Activated CD8-positive, alpha-beta memory T cell treated with anti-CD3 and anti-CD28 coated beads, Interleukin-2, amount 50 U/mL, for 4 hours (primary cell): Measurements from ENCODE around the gene HCST.
A peak's percentile ranks its signal among the peaks of the same experiment; 100 is the strongest.
"Not testable (repeated sequence)": the region's sequence is repeated elsewhere in the genome, so short reads cannot be mapped to it uniquely, and the experiment has no call there.

Experiments used
- DNase-seq: peaks from one replicate; pipeline ENCODE4 v3.0.0-alpha.2; 2020

The HCST gene

DNA sequence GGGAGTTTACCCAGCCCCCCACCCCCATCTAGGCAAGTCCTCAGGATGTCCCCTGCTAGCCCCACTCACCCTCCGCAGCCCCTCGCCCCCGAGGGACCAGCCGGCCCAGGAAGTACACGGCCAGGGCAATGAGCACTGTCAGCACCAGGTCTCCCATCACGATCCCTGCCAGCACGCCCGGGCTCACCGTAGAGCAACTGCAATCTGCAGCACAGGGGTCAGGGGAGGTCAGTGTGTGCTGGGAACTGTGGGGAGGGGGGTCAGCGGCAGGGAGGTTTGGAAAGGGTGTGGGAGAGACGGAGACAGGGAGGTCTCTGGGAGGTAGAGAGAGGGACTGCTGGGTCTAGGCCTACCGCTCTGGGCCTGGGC is 5.0 kb downstream of the HCST start:
- no peak for DNase-seq

DNA sequence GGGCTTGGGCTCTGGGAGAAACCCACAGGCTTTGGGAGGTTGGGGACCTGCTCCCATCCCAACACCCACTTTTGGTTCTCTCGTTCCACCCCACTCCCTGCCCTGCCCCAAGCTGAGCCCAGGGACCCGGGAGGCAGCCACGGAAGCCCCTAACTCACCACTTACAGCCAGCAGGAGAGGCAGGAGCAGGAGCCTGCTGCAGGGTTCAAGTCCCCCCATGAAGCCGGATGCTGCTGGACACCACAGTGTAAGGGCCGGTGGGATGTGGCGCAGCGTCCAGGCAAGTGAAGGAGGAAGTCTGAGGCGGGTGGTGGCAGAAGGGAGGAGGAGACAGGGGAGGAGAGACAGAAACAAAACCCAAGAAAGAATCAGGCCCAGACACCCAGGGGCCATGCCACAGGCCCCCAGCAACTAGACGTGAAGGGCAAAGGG is 5.7 kb downstream of the HCST start, which contains the start of gene TYROBP:
Gene TYROBP (minus strand): TSS at position 286 of the 432 bp plus-strand sequence. CDS start 67 bp downstream, at position 219.
- no peak for DNase-seq

DNA sequence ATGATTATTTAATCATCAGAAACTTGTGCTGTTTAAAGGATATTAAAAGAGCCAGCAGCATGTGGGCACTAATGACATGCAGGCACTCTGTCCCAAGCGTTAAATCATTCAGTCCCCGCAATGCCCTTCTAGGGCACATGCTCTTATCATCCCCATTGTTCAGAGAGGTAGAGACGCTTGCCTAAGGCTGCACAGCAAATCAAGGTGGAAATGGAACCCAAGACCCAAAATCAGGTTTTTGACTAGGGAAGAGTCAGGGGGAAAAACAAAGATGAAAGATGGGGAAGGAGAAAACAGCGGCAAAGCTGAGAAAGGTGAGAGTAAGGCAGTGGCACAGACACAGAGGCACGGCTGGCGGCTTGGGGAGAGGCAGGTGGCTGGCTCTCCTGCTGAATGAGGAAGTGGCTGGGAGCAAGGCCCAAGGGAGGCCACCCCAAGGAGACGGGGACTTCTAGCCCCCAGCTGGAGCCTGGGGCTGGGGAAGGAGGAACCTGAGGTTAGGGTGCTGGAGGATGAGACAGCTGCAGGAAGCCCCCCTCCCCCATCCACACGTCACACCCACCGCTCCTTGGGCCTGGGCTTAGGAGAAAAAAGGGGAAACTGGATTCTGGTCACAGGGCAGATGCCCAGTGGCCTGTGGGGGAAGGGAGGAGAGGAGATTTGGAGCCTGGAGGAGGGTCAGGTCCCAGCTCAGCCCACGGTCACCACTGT is 6.8 kb downstream of the HCST start:
- DNase-seq: no peak

DNA sequence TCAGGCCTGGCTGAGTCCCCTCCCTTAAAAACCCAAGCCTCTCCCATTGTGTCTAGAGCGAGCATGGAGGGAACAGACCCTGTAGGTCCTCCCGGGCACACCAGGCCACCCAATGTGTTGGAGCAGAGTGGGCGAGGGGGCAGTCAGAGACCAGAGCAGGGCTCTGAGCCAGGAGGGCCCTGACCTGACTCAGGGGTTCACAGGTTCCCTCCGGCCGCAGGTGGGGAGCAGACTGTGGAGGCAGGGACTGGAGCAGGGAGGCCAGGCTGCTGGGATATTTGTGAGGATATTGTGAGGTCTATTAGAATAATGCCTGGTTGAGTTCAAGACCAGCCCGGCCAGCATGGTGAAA is 7.3 kb downstream of the HCST start:
- DNase-seq: no peak

DNA sequence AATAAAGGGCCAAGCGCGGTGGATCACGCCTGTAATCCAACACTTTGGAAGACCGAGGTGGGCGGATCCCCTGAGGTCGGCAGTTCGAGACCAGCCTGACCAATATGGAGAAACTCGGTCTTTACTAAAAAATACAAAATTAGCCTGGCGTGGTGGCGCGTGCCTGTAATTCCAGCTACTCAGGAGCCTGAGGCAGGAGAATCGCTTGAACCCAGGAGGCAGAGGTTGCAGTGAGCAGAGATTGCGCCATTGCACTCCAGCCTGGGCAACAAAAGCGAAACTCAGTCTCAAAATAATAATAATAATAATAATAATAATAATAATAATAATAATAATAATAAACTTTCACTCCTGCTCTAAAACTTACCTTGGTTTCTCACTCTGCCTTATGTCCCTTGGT is 8.0 kb downstream of the HCST start:
- DNase-seq: not testable (repeated sequence)

DNA sequence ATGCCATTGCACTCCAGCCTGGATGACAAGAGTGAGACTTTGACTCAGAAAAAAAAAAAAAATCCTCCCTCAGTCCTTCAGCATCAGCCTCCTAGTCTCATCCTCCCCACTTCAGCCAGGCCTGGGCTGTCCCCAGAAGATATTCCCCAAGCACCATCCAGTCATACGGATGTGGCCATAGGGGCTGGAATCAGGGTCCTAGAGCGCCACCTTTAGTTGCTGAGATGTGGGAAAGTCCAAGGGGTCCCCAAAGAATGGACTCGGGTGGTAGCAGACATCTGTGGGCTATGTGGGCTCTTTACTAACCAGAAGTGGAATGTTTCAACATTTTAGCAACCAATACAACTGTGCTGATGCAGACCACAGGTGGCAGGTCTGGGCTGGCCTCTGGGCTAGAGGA is 8.8 kb downstream of the HCST start:
- no peak for DNase-seq

DNA sequence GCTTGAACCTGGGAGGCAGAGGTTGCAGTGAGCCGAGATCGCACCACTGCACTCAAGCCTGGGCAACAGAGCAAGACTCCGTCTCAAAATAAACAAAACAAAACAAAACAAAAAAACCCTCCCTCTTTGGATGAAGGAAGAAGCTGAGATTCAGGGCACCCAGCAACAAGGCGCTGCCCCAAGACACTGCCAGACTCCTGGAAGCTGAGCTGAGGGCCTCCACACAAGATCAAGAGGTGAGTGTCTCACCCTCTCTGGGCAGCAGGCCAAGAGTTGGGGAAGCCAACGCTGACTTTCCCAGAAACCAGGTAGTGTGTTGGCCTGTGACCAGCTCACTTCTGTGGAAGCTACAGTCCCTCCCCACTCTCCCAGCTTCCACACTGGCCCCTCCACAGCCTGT is 9.5 kb downstream of the HCST start:
- DNase-seq: no peak

DNA sequence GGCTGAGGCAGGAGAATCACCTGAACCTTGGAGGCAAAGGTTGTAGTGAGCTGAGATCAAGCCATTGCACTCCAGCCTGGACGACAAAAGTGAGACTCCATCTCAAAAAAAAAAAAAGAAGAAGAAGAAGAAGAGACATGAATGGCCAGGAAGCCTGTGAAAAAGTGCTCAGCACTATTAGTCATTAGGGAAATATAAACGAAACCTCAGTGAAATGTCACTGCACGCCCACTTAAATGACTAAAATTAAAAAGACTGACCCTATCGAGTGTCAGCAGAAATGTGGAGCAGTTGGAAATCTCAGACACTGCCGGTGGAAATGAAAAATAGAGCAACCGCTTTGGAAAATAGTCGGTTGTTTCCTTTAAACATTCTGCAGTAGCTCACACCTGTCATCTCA is 11.3 kb downstream of the HCST start:
- DNase-seq: no peak

DNA sequence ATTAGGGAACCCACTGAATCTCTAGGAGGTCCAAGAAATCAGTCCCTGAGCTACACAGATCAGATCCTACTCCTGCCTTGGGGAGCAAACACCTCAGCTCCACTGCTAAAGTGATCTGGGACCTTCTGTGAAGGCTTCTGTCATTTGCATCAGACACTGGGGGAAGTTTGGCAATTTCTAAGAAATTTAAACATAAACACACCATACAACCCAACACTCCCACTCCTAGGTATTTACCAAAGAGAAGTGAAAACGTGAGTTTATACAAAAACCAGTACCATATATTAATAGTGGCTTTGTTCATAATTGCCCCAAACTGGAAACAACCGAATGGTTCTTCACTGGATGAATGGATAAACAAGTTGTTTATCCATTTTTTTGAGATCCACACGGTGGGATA is 13.1 kb downstream of the HCST start:
- DNase-seq: no peak

DNA sequence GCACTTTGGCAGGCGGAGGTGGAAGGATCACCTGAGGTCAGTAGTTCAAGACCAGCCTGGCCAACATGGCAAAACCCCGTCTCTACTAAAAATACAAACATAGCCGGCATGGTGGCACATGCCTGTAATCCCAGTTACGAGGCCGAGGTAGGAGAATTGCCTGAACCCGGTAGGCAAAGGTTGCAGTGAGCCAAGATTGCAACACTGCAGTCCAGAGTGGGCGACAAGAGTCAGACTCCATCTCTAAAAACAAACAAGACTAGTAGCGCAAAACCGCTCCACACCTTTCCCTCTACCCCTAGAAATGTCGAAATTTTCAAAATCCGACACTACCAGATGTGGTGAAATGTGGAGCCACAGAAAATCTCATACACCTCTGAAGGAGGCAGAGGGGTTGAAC is 17.0 kb downstream of the HCST start:
- DNase-seq: no peak

DNA sequence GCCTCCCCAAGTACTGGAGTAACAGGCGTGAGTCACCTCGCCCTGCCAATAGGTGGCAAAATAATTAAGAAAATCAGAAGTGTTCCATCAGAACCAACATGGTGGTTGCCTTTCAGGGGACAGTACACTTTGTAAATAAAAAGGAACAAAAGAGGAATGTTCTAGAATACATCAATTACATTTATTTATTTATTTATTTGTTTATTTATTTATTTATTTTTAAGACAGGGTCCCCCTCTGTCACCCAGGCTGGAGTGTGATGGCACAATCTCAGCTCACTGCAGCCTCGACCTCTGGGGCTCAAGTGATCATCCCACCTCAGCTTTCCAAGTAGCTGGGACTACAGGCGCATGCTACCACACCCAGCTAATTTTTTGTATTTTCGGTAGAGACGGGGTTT is 18.7 kb downstream of the HCST start:
- no peak for DNase-seq

DNA sequence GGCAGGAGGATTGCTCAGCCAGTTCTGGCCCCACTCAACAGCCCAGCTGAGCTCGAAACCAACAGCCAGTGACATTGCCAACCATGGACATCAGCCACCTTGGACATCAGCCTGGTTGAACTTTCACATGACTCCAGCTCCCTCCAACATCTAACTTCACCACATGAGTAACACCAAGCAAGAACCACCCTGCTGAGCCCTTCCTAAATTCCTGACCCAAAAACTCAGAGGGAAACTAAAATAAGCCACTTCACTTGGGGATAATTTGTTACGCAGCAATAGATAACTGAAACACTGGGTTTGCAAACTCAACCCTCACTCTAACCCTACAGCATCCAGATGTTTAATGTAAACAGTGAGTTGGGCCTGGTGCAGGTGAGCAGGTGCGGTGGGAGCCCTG is 23.2 kb downstream of the HCST start:
- no peak for DNase-seq

DNA sequence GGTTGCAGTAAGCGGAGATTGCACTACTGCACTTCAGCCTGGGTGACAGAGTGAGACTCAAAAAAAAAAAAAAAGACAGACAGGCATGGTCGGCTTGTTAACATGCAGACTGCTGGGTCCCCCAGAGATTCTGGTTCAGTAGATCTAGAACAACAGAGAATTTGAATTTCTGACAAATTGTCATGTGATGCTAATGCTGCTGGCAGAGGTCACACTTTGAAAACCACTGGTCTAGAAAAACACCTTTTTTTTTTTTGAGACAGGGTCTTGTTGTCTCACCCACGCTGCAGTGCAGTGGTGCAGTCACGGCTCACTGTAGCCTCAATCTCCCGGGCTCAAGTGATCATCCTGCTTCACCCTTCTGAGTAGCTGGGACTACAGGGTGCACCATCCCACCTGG is 26.2 kb downstream of the HCST start:
- no peak for DNase-seq

DNA sequence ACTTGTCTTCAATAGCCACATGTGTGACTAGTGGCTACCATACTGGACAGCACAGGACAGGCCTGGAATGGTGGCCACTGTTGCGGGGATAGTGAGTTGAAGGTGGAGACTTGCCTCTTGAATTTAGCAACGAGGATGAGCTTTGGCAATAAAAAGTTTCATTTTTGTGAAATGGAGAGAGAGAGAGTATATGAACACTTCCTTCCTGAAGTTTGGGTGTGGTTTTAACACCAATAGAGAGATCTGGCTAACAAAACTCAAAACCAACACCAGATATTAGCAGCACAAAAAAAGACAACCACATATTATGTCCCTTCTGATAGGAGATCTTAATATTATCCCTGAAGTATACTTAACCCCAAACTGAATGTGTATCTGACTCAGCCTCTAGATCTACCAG is 27.5 kb downstream of the HCST start:
- DNase-seq: no peak

DNA sequence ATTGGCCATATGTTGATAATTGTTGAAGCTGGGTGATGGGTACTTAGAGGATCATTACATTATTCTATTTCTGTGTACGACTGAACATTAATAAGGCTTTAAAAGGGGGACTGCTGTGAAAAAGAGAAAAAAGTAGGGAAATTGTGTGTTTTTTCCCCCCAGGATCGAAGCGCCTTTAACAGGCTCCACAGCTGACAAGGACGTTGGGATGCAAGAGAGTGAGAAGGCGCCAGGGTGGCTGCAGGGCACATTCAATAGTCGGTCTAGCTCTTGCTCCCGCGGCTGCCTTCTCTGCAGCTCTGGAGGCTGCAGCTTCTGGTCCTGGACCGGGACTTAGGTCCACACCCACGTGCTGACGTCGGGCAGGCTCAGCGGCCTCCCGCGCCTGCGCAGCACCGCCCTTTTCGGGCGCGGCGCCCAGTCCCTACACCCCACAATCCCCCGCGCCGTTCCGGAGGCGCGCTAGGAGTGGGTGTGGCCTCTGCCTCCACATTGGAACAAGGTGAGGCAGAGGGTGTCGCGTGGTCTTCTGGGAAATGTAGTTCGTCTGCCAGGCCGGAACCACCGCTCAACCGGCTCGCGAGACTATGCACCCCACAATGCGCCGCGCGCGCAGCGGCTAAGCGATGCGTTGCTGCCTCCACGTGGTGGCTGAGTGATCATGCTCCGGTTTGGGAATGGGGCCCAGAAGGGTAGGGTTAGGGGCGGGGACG is 29.0 kb downstream of the HCST start:
- DNase-seq: peak; percentile 99

DNA sequence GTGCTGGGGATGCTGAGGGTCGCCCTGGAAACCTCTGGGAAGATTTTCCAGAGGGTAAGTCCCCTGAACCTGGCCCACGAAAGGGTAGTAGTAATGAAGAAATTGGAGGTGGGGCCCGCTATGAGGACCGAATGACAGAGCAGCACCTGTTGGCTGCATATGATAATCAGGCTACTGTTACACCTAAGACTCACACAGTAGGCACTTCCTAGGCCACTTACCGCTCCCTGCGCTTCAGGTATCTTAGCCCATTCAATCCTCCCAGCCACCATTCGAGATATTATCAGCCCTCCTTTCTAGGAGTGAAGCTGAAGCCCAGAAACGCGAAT is 29.5 kb downstream of the HCST start:
- DNase-seq: no peak

DNA sequence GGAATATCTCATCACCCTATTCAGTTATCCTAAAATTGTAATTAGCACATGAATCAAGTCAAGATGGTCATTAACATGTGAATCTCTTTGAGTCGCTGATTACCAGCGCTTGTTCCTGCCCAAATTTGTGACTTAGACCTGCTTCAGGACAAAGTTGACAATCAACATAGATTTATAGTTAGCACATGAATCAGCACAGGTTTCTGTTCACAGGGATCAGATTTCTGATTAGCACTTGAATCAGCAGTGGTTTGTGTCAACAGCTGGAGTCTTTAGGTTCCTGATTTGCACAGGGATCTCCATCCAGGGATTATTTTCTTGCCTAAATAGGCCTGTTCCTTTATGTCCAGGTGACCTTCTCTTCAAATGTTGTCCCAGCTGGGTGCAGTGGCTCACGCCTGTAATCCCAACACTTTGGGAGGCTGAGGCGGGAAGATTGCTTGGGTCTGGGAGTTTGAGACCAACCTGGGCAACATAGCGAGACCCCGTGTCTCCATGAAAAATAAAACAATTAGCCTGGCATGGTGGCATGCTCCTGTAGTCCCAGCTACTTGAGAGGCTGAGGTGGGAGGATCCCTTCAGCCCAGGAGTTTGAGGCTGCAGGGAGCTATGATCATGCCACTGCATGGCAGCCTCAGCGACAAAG is 30.1 kb downstream of the HCST start:
- DNase-seq: no peak

DNA sequence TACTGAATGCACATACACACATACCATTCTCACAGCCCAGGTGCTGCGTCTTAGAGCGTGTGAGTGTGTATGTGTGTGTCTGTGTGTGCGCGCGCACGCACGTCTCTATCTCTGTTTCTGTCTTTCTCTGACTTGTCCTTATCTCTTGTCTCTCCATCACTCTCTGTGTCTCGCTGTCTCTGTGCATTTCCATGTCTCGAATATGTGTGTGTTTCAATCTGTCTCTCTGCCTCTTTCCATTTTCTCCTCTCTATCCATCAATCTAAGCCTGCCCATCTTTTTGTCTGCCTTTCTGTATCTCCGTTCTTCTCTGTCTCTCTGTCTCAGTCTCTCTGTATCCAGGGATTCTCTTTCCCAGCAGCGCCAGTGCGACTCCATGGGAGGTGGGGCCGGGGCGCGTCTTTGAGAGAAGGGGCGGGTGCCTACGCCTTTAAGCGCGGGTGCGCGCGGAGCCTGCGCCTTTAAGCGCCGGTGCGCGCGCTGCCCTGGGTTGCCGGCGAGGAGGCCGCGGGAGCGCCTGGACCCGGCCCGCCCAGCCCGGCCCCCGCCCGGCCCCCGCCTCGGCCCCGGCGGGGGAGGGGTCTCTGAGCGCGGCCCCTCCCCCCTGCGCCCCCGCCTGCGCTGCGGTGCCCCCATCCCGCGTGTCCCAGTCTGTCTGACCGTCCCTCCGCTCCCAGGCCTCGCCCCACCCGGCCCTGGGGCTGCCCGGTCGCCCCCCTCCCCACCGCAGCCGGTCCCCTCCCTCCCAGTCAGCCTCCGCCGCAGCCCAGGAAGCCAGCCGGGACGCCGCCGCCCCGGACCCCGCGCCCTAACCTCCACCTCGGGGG is 33.8 kb downstream of the HCST start, which contains the start of gene LRFN3:
Gene LRFN3 (plus strand): TSS at position 464 of the 827 bp plus-strand sequence. CDS start 3,052 bp downstream, outside the sequence.
- peak; percentile 63 for DNase-seq

DNA sequence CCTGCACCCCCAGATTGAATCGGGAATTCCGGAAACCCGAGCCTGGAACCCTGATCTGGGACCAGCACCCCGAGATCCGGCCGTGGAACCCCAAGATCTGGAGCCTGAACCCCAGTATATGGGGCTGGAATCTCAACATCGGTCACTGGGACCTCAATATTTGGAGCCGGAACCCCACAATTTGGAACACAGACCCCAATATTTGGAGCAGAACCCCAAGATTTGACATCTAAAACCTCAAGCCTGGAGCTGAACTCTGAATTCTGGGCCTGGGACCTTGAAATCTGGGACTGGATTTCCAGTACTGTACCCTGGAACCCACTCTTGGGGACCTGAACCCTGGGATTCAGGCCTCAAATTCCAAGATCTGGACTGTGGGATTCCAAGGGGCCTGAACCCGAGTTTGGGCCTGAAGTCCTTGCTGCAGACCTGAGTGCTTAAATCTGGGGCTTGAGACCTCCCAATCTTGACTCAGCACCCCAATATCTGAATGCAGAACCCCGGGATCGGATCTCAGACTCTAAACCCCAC is 34.5 kb downstream of the HCST start:
- no peak for DNase-seq

DNA sequence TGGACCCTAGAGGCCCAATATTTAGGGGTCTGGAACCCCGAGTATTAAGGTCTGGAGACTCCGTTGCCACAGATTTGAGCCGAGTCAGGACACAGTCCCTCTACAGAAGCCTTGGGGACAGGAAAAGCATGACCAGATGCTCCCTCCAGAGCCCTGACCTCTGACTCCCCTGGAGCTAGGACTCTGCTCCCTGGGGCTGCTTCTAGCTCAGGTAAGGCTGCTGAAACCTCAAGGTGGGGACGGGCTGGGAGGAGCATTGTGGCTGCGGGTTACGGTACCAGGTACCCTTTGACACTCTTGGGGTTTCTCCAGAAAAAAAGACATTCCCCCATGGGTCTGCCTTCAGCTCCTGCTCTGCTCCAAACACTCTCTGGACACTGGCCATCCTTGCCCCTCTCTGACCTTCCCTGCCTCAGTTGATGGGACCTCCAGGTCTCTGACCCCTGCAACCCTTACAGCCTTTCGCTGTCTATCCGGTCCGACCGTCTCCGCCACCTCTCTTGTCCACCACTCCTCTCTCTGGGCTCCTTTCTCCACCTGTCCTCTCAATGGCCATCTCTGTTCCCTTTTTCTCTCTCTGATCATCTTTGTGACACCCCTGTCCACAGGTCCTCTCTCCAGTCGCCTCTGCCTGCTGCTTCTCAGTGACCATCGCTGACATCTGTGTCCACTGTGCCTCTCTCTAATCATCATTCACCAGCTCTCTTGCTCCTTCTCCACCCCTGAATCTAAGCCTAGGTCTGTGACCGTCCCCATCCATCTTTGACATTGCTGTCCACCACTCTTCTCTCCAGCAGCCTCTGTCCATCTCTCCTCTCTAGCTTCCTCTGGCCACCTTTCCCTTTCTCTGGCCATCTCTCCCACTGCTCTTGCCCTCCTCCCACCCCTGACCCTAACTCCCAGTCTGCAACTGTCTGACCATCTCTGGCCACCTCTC is 35.3 kb downstream of the HCST start:
- no peak for DNase-seq

DNA sequence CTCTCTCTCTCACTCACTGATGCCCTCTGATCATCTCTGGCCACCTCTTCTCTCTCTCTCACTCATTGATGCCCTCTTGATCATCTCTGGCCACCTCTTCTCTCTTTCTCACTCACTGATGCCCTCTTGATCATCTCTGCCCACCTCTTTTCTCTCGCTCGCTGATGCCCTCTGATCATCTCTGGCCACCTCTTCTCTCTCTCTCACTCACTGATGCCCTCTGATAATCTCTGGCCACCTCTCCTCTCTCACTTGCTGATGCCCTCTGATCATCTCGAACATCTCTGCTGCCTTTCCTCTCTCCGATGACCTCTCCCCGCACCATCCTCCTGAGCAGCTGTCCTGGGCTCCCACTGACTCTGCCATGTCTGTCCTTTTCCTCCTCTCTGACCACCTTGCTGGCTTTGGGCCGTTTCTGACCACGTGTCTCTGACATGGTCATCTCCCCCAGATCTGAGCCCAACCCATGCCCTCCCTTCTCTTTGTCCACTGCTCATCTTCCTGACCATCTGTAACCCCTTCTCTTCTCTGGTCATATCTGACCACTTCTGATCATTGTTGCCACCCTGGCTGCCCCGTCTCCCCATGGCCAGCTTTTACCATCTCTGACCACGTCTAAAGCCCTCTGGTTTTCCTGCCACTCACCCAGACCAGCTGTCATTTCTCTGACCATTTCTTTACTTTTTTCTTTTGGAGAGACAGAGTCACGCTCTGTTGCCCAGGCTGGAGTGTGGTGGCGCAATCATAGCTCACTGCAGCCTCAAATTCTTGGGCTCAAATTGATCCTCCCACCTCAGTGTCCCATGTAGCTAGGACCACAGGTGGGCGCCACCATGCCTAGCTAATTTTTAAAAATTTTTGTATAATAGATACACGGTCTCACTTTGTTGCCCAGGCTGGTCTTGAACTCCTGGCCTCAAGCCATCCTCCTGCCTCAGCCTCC is 36.2 kb downstream of the HCST start:
- DNase-seq: no peak
